Effector memory CD8-positive, alpha-beta T cell (primary cell): ENCODE results near the gene CDC42BPA.

Experiments used
- ATAC-seq: fragments of 150-1000 bp; cut with Tn5 transposase; replicated peaks from 2 replicates; pipeline ENCODE4 v1.10.0; 2021; ENCODE audit warnings: mild to moderate bottlenecking, moderate library complexity
- DNase-seq, 3 experiments: peaks; one replicate each; pipeline ENCODE4 v3.0.0; 2021
- H3K27ac Mint-ChIP-seq, 2 donors: one replicate each; pipeline ENCODE4 v1.8.0; 2022; ENCODE audit warnings: mild to moderate bottlenecking in 2 of 2, mixed read lengths in 2 of 2, moderate library complexity in 2 of 2
- H3K27me3 Mint-ChIP-seq, 2 donors: one replicate each; pipeline ENCODE4 v1.8.0; 2022; ENCODE audit warnings: mixed read lengths in 2 of 2
- H3K36me3 Mint-ChIP-seq: one replicate; pipeline ENCODE4 v1.8.0; 2022; ENCODE audit warnings: mild to moderate bottlenecking, moderate library complexity, mixed read lengths; ENCODE audit not compliant: insufficient read depth
- H3K4me1 Mint-ChIP-seq, 2 donors: one replicate each; pipeline ENCODE4 v1.8.0; 2022; ENCODE audit warnings: low read depth in 2 of 2, mixed read lengths in 2 of 2
- H3K4me3 Mint-ChIP-seq, 2 donors: one replicate each; pipeline ENCODE4 v1.8.0; 2022; ENCODE audit warnings: mild to moderate bottlenecking in 2 of 2, mixed read lengths in 2 of 2, moderate library complexity in 2 of 2
- H3K9me3 Mint-ChIP-seq, 2 donors: one replicate each; pipeline ENCODE4 v1.8.0; 2022; ENCODE audit warnings: mixed read lengths in 2 of 2

The CDC42BPA gene

GRCh38 chr1:226995365-226996332 lies 322.6 kb downstream of the CDC42BPA start:
- peak overlapping the region in 1 of 2 donors; percentile 47 for H3K27ac Mint-ChIP-seq
- DNase-seq, result no peak

GRCh38 chr1:226994586-226995364 lies 323.5 kb downstream of the CDC42BPA start:
- Mint-ChIP-seq H3K27me3 (peaks cover 0 to 9% of the 10 kb centered on the region in 2 donors), H3K9me3 (no peaks in the 10 kb centered on the region), H3K36me3 (no peaks in the 10 kb centered on the region), H3K27ac (no peak overlapping the region), H3K4me1 (peaks cover 2 to 8% of the 10 kb centered on the region in 2 donors), H3K4me3 (no peak overlapping the region)
- DNase-seq (no peak), ATAC-seq (no peak)

More at GRCh38 chr1:226995365-226996332, 322.6 kb downstream of the CDC42BPA start:
- Mint-ChIP-seq H3K4me1 (no peaks in the 10 kb centered on the region), H3K36me3 (no peaks in the 10 kb centered on the region), H3K27me3 (peaks cover 0 to 9% of the 10 kb centered on the region in 2 donors), H3K4me3 (peak overlapping the region in 1 of 2 donors; percentile 13), H3K9me3 (no peaks in the 10 kb centered on the region)
- no peak for ATAC-seq

GRCh38 chr1:226993814-226994585 lies 324.3 kb downstream of the CDC42BPA start:
- ATAC-seq (no peak), DNase-seq (no peak)
- Mint-ChIP-seq H3K27ac (no peak overlapping the region), H3K4me1 (peaks cover 6 to 15% of the 10 kb centered on the region in 2 donors), H3K9me3 (no peaks in the 10 kb centered on the region), H3K36me3 (no peaks in the 10 kb centered on the region), H3K4me3 (no peak overlapping the region), H3K27me3 (peaks cover 0 to 6% of the 10 kb centered on the region in 2 donors)

GRCh38 chr1:226991920-226992319 lies 326.4 kb downstream of the CDC42BPA start:
- peak overlapping the region in 1 of 2 donors; percentile 54 for H3K27ac Mint-ChIP-seq

GRCh38 chr1:226990133-226990716 lies 328.1 kb downstream of the CDC42BPA start:
- H3K36me3 Mint-ChIP-seq, result peaks cover 9% of the 10 kb centered on the region
- H3K27me3 Mint-ChIP-seq, result no peaks in the 10 kb centered on the region
- H3K27ac Mint-ChIP-seq, result peak overlapping the region; percentile 67 to 89
- ATAC-seq, result peak; percentile 75
- no peaks in the 10 kb centered on the region for H3K9me3 Mint-ChIP-seq
- H3K4me3 Mint-ChIP-seq, result peak overlapping the region in 1 of 2 donors; percentile 49
- peak in 1 of 3 experiments; percentile 36 for DNase-seq
- H3K4me1 Mint-ChIP-seq, result peaks cover 6 to 15% of the 10 kb centered on the region in 2 donors

More at GRCh38 chr1:226991920-226992319, 326.4 kb downstream of the CDC42BPA start:
- Mint-ChIP-seq H3K9me3 (no peaks in the 10 kb centered on the region), H3K4me1 (peaks cover 6 to 15% of the 10 kb centered on the region in 2 donors), H3K4me3 (no peak overlapping the region), H3K36me3 (no peaks in the 10 kb centered on the region), H3K27me3 (no peaks in the 10 kb centered on the region)
- ATAC-seq, result no peak
- no peak for DNase-seq

- peaks cover 6 to 15% of the 10 kb centered on the region in 2 donors for H3K4me1 Mint-ChIP-seq
- no peaks in the 10 kb centered on the region for H3K27me3 Mint-ChIP-seq
- H3K4me3 Mint-ChIP-seq, result peak overlapping the region; percentile 37 to 49
These were observed 329.0 kb downstream of the CDC42BPA start for GRCh38 chr1:226989085-226989920.

GRCh38 chr1:226988334-226988666 lies 330.0 kb downstream of the CDC42BPA start:
- Mint-ChIP-seq H3K4me1 (peaks cover 6 to 15% of the 10 kb centered on the region in 2 donors), H3K4me3 (no peak overlapping the region), H3K27ac (no peak overlapping the region), H3K27me3 (no peaks in the 10 kb centered on the region), H3K9me3 (no peaks in the 10 kb centered on the region), H3K36me3 (peaks cover 11% of the 10 kb centered on the region)
- no peak for ATAC-seq
- no peak for DNase-seq

More at GRCh38 chr1:226989085-226989920, 329.0 kb downstream of the CDC42BPA start:
- Mint-ChIP-seq H3K9me3 (no peaks in the 10 kb centered on the region), H3K27ac (peak overlapping the region; percentile 67 to 89), H3K36me3 (peaks cover 11% of the 10 kb centered on the region)
- ATAC-seq, result no peak
- no peak for DNase-seq

- H3K4me3 Mint-ChIP-seq, result no peak overlapping the region
- H3K36me3 Mint-ChIP-seq, result peaks cover 15% of the 10 kb centered on the region
- DNase-seq, result no peak
- no peaks in the 10 kb centered on the region for H3K27me3 Mint-ChIP-seq
- H3K4me1 Mint-ChIP-seq, result peaks cover 6 to 15% of the 10 kb centered on the region in 2 donors
- no peak for ATAC-seq
- H3K9me3 Mint-ChIP-seq, result no peaks in the 10 kb centered on the region
- H3K27ac Mint-ChIP-seq, result peak overlapping the region in 1 of 2 donors; percentile 58
These were observed 330.5 kb downstream of the CDC42BPA start for GRCh38 chr1:226987623-226988333.

GRCh38 chr1:226987179-226987536 lies 331.1 kb downstream of the CDC42BPA start:
- H3K9me3 Mint-ChIP-seq, result no peaks in the 10 kb centered on the region
- DNase-seq (no peak), ATAC-seq (no peak)
- H3K4me1 Mint-ChIP-seq, result peaks cover 6 to 15% of the 10 kb centered on the region in 2 donors
- H3K36me3 Mint-ChIP-seq, result peaks cover 15% of the 10 kb centered on the region
- peak overlapping the region in 1 of 2 donors; percentile 58 for H3K27ac Mint-ChIP-seq
- no peaks in the 10 kb centered on the region for H3K27me3 Mint-ChIP-seq
- no peak overlapping the region for H3K4me3 Mint-ChIP-seq

GRCh38 chr1:226986496-226987178 lies 331.7 kb downstream of the CDC42BPA start:
- ATAC-seq (no peak), DNase-seq (no peak)
- Mint-ChIP-seq H3K36me3 (peaks cover 15% of the 10 kb centered on the region), H3K27ac (no peak overlapping the region), H3K4me1 (peaks cover 6 to 15% of the 10 kb centered on the region in 2 donors), H3K9me3 (no peaks in the 10 kb centered on the region), H3K4me3 (no peak overlapping the region), H3K27me3 (no peaks in the 10 kb centered on the region)

- no peak overlapping the region for H3K4me3 Mint-ChIP-seq
- no peak for ATAC-seq
These were observed 332.3 kb downstream of the CDC42BPA start for GRCh38 chr1:226985839-226986463.

More at GRCh38 chr1:226985839-226986463, 332.3 kb downstream of the CDC42BPA start:
- H3K9me3 Mint-ChIP-seq, result no peaks in the 10 kb centered on the region
- peaks cover 15% of the 10 kb centered on the region for H3K36me3 Mint-ChIP-seq
- DNase-seq, result no peak
- H3K27ac Mint-ChIP-seq, result no peak overlapping the region
- peaks cover 6 to 15% of the 10 kb centered on the region in 2 donors for H3K4me1 Mint-ChIP-seq
- no peaks in the 10 kb centered on the region for H3K27me3 Mint-ChIP-seq
